ENCODE results near the gene CCDC107. TPM values are rescaled to one million over a fixed set of nuclear protein-coding genes. Genes with fewer than 3 reads are reported as not detected.

Gene CCDC107
- total and polyA plus RNA-seq, 2 experiments from 2014 or later: 6.9 to 18.4 TPM

GRCh38 chr9:35661756-35662350, 3.8 kb downstream of the CCDC107 start:
- ATAC-seq (no peak), DNase-seq (ENCODE audit: low spot score) (no peak)
- no peak overlapping the region for H2AFZ ChIP-seq
- Mint-ChIP-seq H3K36me3 (ENCODE audit: low read depth) (peaks cover 49% of the 10 kb centered on the region), H3K27ac (peak overlapping the region; percentile 58; the same call in 1 of the 2 replicates), H3K4me3 (no peak overlapping the region; the same call in 2 of the 3 replicates), H3K9me3 (peaks cover 3% of the 10 kb centered on the region), H3K27me3 (ENCODE audit: insufficient read depth, low read depth, poor library complexity) (peaks cover 29% of the 10 kb centered on the region), H3K4me1 (peaks cover 49% of the 10 kb centered on the region)
- peaks cover 4% of the 10 kb centered on the region; the same call in 1 of the 2 replicates for H3K27me3 ChIP-seq (ENCODE audit: insufficient read depth)
- no peak overlapping the region for H3K4me3 ChIP-seq
- H3K4me2 ChIP-seq: no peak overlapping the region
- no peak for TF ChIP-seq CREB1 (CRISPR knock-in tag; IDR thresholded peaks at IDR 0.05; ENCODE audit: low read depth)
- TF ChIP-seq EZH2 (IDR thresholded peaks at IDR 0.05; ENCODE audit: low read depth, unreplicated experiment): no peak
- no peak for TF ChIP-seq STAT1 (IDR thresholded peaks at IDR 0.05; ENCODE audit: unreplicated experiment)
- TF ChIP-seq REST (IDR thresholded peaks at IDR 0.05; ENCODE audit: unreplicated experiment): no peak
- TF ChIP-seq, protein P1, sequence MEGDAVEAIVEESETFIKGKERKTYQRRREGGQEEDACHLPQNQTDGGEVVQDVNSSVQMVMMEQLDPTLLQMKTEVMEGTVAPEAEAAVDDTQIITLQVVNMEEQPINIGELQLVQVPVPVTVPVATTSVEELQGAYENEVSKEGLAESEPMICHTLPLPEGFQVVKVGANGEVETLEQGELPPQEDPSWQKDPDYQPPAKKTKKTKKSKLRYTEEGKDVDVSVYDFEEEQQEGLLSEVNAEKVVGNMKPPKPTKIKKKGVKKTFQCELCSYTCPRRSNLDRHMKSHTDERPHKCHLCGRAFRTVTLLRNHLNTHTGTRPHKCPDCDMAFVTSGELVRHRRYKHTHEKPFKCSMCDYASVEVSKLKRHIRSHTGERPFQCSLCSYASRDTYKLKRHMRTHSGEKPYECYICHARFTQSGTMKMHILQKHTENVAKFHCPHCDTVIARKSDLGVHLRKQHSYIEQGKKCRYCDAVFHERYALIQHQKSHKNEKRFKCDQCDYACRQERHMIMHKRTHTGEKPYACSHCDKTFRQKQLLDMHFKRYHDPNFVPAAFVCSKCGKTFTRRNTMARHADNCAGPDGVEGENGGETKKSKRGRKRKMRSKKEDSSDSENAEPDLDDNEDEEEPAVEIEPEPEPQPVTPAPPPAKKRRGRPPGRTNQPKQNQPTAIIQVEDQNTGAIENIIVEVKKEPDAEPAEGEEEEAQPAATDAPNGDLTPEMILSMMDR (conservative IDR thresholded peaks at IDR 0.05; ENCODE audit: low read depth in 2 of 2): no peak
- no peak for TF ChIP-seq JUNB (IDR thresholded peaks at IDR 0.05; ENCODE audit: unreplicated experiment)
- no peak for TF ChIP-seq EZH2phosphoT487 (IDR thresholded peaks at IDR 0.05; ENCODE audit: unreplicated experiment)
- H3K27ac ChIP-seq (ENCODE audit: low read depth): no peak overlapping the region
- H3F3A ChIP-seq (replicated peaks; ENCODE audit: low read depth): peaks cover 25% of the 10 kb centered on the region; the same call in 1 of the 2 replicates
- H4K20me1 ChIP-seq (replicated peaks; ENCODE audit: insufficient read depth): no peaks in the 10 kb centered on the region; the same call in 1 of the 2 replicates
- peaks cover 23% of the 10 kb centered on the region for H3K4me1 ChIP-seq (ENCODE audit: insufficient read depth)
- H3K36me3 ChIP-seq (ENCODE audit: insufficient read depth): peaks cover 8% of the 10 kb centered on the region; the same call in 1 of the 2 replicates
- no peaks in the 10 kb centered on the region for H3K9me2 ChIP-seq (ENCODE audit: insufficient read depth)
- peaks cover 8% of the 10 kb centered on the region; the same call in 1 of the 2 replicates for H3K79me2 ChIP-seq (replicated peaks; ENCODE audit: insufficient read depth)

DNA sequence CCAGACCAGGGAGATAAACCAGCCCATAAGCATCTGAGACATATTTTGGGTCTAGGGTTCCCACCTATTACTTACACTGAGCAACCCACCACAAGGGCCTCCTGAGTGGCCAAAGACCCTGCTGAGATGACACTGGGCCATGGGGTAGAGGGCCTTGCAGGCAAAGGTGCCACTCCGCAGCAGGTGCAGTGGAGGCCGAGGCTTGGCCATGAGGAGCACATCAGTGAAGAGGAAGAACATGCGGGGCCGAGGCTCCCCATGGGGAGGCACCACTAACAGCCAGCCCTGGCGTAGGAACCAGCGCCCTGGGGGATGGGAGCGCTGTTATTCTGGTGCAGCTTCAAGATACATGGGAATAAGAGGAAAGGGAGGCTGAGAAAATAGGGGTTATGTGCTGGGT, 4.3 kb downstream of the CCDC107 start:
- H3K36me3 Mint-ChIP-seq (ENCODE audit: low read depth): peaks cover 47% of the 10 kb centered on the region
- peaks cover 8% of the 10 kb centered on the region; the same call in 1 of the 2 replicates for H3K79me2 ChIP-seq (replicated peaks; ENCODE audit: insufficient read depth)
- H3K9me2 ChIP-seq (ENCODE audit: insufficient read depth): no peaks in the 10 kb centered on the region
- H3K36me3 ChIP-seq (ENCODE audit: insufficient read depth): peaks cover 8% of the 10 kb centered on the region; the same call in 1 of the 2 replicates
- no peak overlapping the region for H3K4me2 ChIP-seq
- H3K4me3 ChIP-seq: no peak overlapping the region
- ATAC-seq: no peak
- DNase-seq (ENCODE audit: low spot score): no peak
- no peak overlapping the region for H3K4me3 Mint-ChIP-seq
- H3K4me1 ChIP-seq (ENCODE audit: insufficient read depth): peaks cover 23% of the 10 kb centered on the region
- H2AFZ ChIP-seq: no peak overlapping the region
- no peaks in the 10 kb centered on the region for H3K27me3 ChIP-seq (ENCODE audit: insufficient read depth)
- H4K20me1 ChIP-seq (replicated peaks; ENCODE audit: insufficient read depth): no peaks in the 10 kb centered on the region; the same call in 1 of the 2 replicates
- peaks cover 25% of the 10 kb centered on the region; the same call in 1 of the 2 replicates for H3F3A ChIP-seq (replicated peaks; ENCODE audit: low read depth)
- H3K27me3 Mint-ChIP-seq (ENCODE audit: insufficient read depth, low read depth, poor library complexity): peaks cover 24% of the 10 kb centered on the region
- H3K27ac Mint-ChIP-seq: no peak overlapping the region
- no peak overlapping the region for H3K27ac ChIP-seq (ENCODE audit: low read depth)
- peaks cover 3% of the 10 kb centered on the region for H3K9me3 Mint-ChIP-seq
- peaks cover 45% of the 10 kb centered on the region for H3K4me1 Mint-ChIP-seq
- TF ChIP-seq ETS1 (IDR thresholded peaks at IDR 0.05): no peak
- TF ChIP-seq STAT1 (IDR thresholded peaks at IDR 0.05; ENCODE audit: unreplicated experiment): no peak
- no peak for TF ChIP-seq REST (IDR thresholded peaks at IDR 0.05; ENCODE audit: unreplicated experiment)
- TF ChIP-seq ZNF331 (CRISPR knock-in tag; IDR thresholded peaks at IDR 0.05; ENCODE audit: low read depth): no peak
- TF ChIP-seq EZH2 (IDR thresholded peaks at IDR 0.05; ENCODE audit: low read depth, unreplicated experiment): no peak
- TF ChIP-seq CREB1 (CRISPR knock-in tag; IDR thresholded peaks at IDR 0.05; ENCODE audit: low read depth): no peak
- no peak for TF ChIP-seq ZNF114 (CRISPR knock-in tag; IDR thresholded peaks at IDR 0.05)
